ENCODE results near the gene SLC22A13. TPM values are rescaled to one million over a fixed set of nuclear protein-coding genes. Genes with fewer than 3 reads are reported as not detected.
A peak's percentile ranks its signal among the peaks of the same experiment; 100 is the strongest.

Gene SLC22A13
- total RNA-seq, 1 donor from 2014 or later = 0.21 TPM

DNA sequence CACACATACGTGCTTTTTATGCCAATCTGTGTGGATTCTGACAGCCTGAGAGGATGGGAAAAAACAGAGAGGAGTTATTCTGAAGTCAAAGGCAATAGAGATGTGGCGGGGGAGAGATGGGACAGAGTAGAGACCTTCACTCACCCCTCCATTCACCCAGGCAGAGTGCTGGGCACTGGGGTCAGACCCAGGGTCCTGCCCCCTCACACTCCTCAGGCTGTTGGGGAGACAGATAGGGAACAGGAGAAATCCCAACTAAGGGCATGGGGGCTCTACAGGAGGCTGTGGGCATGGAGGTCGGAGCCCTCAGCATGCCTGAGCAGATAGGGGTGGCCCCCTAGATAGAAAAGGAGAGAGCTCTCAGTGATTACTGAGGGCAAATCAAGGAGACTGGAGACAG lies 46.7 kb downstream of the SLC22A13 start:
- Histone ChIP-seq H3K9me3 (ENCODE audit: low read depth) (no peaks in the 10 kb centered on the region), H3K4me3 (no peak overlapping the region), H3K36me3 (no peaks in the 10 kb centered on the region), H3K9ac (no peak overlapping the region), H3K79me2 (ENCODE audit: low read depth) (no peaks in the 10 kb centered on the region), H4K20me1 (ENCODE audit: low read depth) (no peaks in the 10 kb centered on the region), H3K4me1 (peaks cover 17% of the 10 kb centered on the region), H3K4me2 (no peak overlapping the region), H3K27ac (no peak overlapping the region), H3F3A (ENCODE audit: low read depth) (peaks cover 9% of the 10 kb centered on the region), H3K27me3 (no peaks in the 10 kb centered on the region), H2AFZ (replicated peaks) (no peak overlapping the region)
- Mint-ChIP-seq H3K9me3 (no peaks in the 10 kb centered on the region), H3K4me3 (no peak overlapping the region), H3K4me1 (peaks cover 25% of the 10 kb centered on the region), H3K27me3 (ENCODE audit: insufficient read depth, low read depth) (peaks cover 15% of the 10 kb centered on the region), H3K36me3 (no peaks in the 10 kb centered on the region), H3K27ac (peak overlapping the region; percentile 52)
- TF ChIP-seq CTCF (IDR thresholded peaks at IDR 0.05) (no peak), EZH2phosphoT487 (IDR thresholded peaks at IDR 0.05) (no peak), EZH2 (IDR thresholded peaks at IDR 0.05) (no peak)
- DNase-seq (ENCODE audit: low spot score) = no peak

DNA sequence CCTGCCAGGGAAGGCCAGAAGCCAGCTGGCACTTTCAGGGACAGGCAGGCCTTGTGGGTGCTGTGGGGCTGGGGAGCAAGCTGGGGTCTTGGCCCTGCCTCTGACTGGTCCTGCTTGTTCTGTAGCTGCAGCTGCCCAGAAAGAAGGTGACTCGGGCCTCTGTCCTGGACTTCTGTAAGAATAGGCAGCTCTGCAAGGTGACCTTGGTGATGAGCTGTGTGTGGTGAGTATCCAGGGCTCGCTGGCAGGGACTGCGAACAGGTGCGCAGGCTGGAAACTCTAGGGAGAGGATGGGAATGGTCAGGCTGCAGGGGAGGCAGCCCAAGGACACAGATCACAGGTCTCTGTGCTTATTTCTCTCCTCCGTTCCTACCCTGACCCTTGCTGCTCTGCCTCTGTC lies 47.7 kb downstream of the SLC22A13 start:
- H3K79me2 ChIP-seq (ENCODE audit: low read depth) = no peaks in the 10 kb centered on the region
- TF ChIP-seq CTCF (IDR thresholded peaks at IDR 0.05) (no peak), EZH2 (IDR thresholded peaks at IDR 0.05) (no peak), EZH2phosphoT487 (IDR thresholded peaks at IDR 0.05) (no peak)
- H3K4me3 ChIP-seq = no peak overlapping the region
- no peak overlapping the region for H3K4me3 Mint-ChIP-seq
- DNase-seq (ENCODE audit: low spot score) = no peak
- peaks cover 13% of the 10 kb centered on the region for H3K27me3 Mint-ChIP-seq (ENCODE audit: insufficient read depth, low read depth)
- no peak overlapping the region for H3K9ac ChIP-seq
- H3K4me2 ChIP-seq = no peak overlapping the region
- H3K4me1 ChIP-seq = peaks cover 17% of the 10 kb centered on the region
- H3F3A ChIP-seq (ENCODE audit: low read depth) = peaks cover 9% of the 10 kb centered on the region
- no peak overlapping the region for H2AFZ ChIP-seq (replicated peaks)
- no peaks in the 10 kb centered on the region for H3K9me3 Mint-ChIP-seq
- no peaks in the 10 kb centered on the region for H3K9me3 ChIP-seq (ENCODE audit: low read depth)
- no peaks in the 10 kb centered on the region for H3K36me3 Mint-ChIP-seq
- no peaks in the 10 kb centered on the region for H3K36me3 ChIP-seq
- H4K20me1 ChIP-seq (ENCODE audit: low read depth) = no peaks in the 10 kb centered on the region
- no peaks in the 10 kb centered on the region for H3K27me3 ChIP-seq
- H3K4me1 Mint-ChIP-seq = peaks cover 25% of the 10 kb centered on the region
- H3K27ac Mint-ChIP-seq = peak overlapping the region; percentile 26
- H3K27ac ChIP-seq = no peak overlapping the region

DNA sequence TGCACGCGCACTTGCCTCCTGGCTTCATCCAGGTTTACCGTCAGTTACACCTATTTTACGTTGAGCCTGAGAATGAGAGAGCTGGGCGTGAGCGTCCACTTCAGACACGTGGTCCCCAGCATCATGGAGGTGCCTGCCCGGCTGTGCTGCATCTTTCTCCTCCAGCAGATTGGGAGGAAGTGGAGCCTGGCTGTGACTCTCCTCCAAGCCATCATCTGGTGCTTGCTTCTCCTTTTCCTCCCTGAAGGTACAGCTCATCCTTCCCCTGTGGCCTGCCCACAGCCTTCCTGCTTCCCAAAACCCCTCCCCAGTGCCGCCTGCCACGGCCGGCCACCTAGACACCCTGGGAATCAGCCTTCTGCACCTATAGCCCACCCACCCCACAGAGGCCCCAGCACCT lies 48.1 kb downstream of the SLC22A13 start:
- peaks cover 25% of the 10 kb centered on the region for H3K4me1 Mint-ChIP-seq
- H3K27ac Mint-ChIP-seq = no peak overlapping the region
- H3K4me3 Mint-ChIP-seq = no peak overlapping the region
- Histone ChIP-seq H3K9me3 (ENCODE audit: low read depth) (no peaks in the 10 kb centered on the region), H3K36me3 (no peaks in the 10 kb centered on the region), H3K9ac (no peak overlapping the region), H3K4me2 (peak overlapping the region; percentile 22), H2AFZ (replicated peaks) (peak overlapping the region; percentile 100), H3K27me3 (no peaks in the 10 kb centered on the region), H3K27ac (no peak overlapping the region), H3F3A (ENCODE audit: low read depth) (peaks cover 9% of the 10 kb centered on the region), H3K4me3 (no peak overlapping the region), H3K4me1 (peaks cover 17% of the 10 kb centered on the region), H4K20me1 (ENCODE audit: low read depth) (no peaks in the 10 kb centered on the region), H3K79me2 (ENCODE audit: low read depth) (no peaks in the 10 kb centered on the region)
- H3K36me3 Mint-ChIP-seq = no peaks in the 10 kb centered on the region
- no peaks in the 10 kb centered on the region for H3K9me3 Mint-ChIP-seq
- TF ChIP-seq EZH2 (IDR thresholded peaks at IDR 0.05) (no peak), EZH2phosphoT487 (IDR thresholded peaks at IDR 0.05) (no peak), CTCF (IDR thresholded peaks at IDR 0.05) (no peak)
- H3K27me3 Mint-ChIP-seq (ENCODE audit: insufficient read depth, low read depth) = peaks cover 13% of the 10 kb centered on the region
- no peak for DNase-seq (ENCODE audit: low spot score)
